Measurements from ENCODE around the gene TAF1D.

DNA sequence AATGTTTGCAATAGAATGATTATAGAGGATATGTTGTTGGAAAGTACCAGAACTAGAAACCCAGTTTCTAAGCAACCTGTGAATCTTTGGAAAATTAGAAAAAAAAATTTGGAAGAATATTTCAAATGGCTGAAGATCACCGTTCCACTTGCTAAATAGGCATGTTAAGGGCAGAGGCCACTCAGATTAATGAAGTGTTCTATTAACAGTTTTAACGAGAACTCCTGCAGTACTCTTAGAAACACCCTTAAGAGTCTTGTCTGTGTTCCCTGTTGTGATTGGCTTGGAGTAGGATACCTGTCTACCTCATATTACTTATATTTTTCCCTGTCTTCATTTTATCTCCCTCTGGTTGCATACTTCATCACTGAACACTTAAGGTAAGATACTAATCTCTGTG lies 4.8 kb upstream of the TAF1D start:
- TF ChIP-seq POLR2AphosphoS5 (IDR thresholded peaks at IDR 0.05) (no peak), POLR2A (IDR thresholded peaks at IDR 0.05) (no peak)
- TF ChIP-seq, protein P1, sequence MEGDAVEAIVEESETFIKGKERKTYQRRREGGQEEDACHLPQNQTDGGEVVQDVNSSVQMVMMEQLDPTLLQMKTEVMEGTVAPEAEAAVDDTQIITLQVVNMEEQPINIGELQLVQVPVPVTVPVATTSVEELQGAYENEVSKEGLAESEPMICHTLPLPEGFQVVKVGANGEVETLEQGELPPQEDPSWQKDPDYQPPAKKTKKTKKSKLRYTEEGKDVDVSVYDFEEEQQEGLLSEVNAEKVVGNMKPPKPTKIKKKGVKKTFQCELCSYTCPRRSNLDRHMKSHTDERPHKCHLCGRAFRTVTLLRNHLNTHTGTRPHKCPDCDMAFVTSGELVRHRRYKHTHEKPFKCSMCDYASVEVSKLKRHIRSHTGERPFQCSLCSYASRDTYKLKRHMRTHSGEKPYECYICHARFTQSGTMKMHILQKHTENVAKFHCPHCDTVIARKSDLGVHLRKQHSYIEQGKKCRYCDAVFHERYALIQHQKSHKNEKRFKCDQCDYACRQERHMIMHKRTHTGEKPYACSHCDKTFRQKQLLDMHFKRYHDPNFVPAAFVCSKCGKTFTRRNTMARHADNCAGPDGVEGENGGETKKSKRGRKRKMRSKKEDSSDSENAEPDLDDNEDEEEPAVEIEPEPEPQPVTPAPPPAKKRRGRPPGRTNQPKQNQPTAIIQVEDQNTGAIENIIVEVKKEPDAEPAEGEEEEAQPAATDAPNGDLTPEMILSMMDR (IDR thresholded peaks at IDR 0.05) = no peak

All from gastroesophageal sphincter (tissue), 3 donors.